ENCODE data around the gene YDJC.
"Not testable (repeated sequence)": the region's sequence is repeated elsewhere in the genome, so short reads cannot be mapped to it uniquely, and the experiment has no call there.

YDJC gene

GRCh38 chr22:21629255-21630149 lies at the start of gene YDJC:
YDJC (minus strand) TSS chr22:21630022; CDS start chr22:21630014, 8 bp downstream.
- DNase-seq (ENCODE audit: low spot score): peak; percentile 96

- DNase-seq (ENCODE audit: low spot score): no peak
These were observed 49.6 kb upstream of the YDJC start for GRCh38 chr22:21679383-21679782.

GRCh38 chr22:21678842-21679241 lies 49.0 kb upstream of the YDJC start:
- not testable (repeated sequence) for DNase-seq (ENCODE audit: low spot score)

GRCh38 chr22:21677606-21678443 lies 48.0 kb upstream of the YDJC start:
- DNase-seq (ENCODE audit: low spot score): no peak

GRCh38 chr22:21674638-21675245 lies 44.9 kb upstream of the YDJC start:
- DNase-seq (ENCODE audit: low spot score): no peak

- DNase-seq (ENCODE audit: low spot score): no peak
These were observed 43.9 kb upstream of the YDJC start for GRCh38 chr22:21673534-21674321.

- DNase-seq (ENCODE audit: low spot score): no peak
These were observed 42.3 kb upstream of the YDJC start for GRCh38 chr22:21672107-21672629.

- no peak for DNase-seq (ENCODE audit: low spot score)
These were observed 39.2 kb upstream of the YDJC start for GRCh38 chr22:21669026-21669425.

- no peak for DNase-seq (ENCODE audit: low spot score)
These were observed 37.0 kb upstream of the YDJC start for GRCh38 chr22:21666786-21667185.

- DNase-seq (ENCODE audit: low spot score): no peak
These were observed 35.4 kb upstream of the YDJC start for GRCh38 chr22:21665047-21665851.

GRCh38 chr22:21663738-21664137 lies 33.9 kb upstream of the YDJC start:
- no peak for DNase-seq (ENCODE audit: low spot score)

GRCh38 chr22:21661991-21662390 lies 32.2 kb upstream of the YDJC start:
- DNase-seq (ENCODE audit: low spot score): no peak

- DNase-seq (ENCODE audit: low spot score): no peak
These were observed 31.1 kb upstream of the YDJC start for GRCh38 chr22:21660904-21661303.

GRCh38 chr22:21659864-21660525 lies 30.2 kb upstream of the YDJC start:
- DNase-seq (ENCODE audit: low spot score): no peak

- DNase-seq (ENCODE audit: low spot score): peak; percentile 91
These were observed 27.7 kb upstream of the YDJC start for GRCh38 chr22:21657360-21658032.

- DNase-seq (ENCODE audit: low spot score): no peak
These were observed 27.2 kb upstream of the YDJC start for GRCh38 chr22:21657020-21657359.

- peak; percentile 91 for DNase-seq (ENCODE audit: low spot score)
These were observed 23.0 kb upstream of the YDJC start for GRCh38 chr22:21652547-21653545.

GRCh38 chr22:21652010-21652546 lies 22.3 kb upstream of the YDJC start:
- peak; percentile 97 for DNase-seq (ENCODE audit: low spot score)

Data from ecto neural progenitor cell (in vitro differentiated cells).